SK-N-DZ (cell line): ENCODE results near the gene EML1.

Source experiments
- DNase-seq: peaks from one replicate; pipeline ENCODE4 v3.0.0-alpha.2; 2015; ENCODE audit warnings: low spot score

The EML1 gene

GRCh38 chr14:99803106-99803775 is 10.0 kb downstream of the EML1 start:
- no peak for DNase-seq

GRCh38 chr14:99803803-99804202 is 10.6 kb downstream of the EML1 start:
- peak; percentile 65 for DNase-seq

- no peak for DNase-seq
Measured at GRCh38 chr14:99805757-99806439, 12.7 kb downstream of the EML1 start.

- no peak for DNase-seq
Measured at GRCh38 chr14:99806836-99807235, 13.6 kb downstream of the EML1 start.

GRCh38 chr14:99807413-99808153 is 14.4 kb downstream of the EML1 start:
- no peak for DNase-seq

GRCh38 chr14:99808154-99808505 is 14.9 kb downstream of the EML1 start:
- no peak for DNase-seq

- DNase-seq = no peak
Measured at GRCh38 chr14:99808515-99808914, 15.3 kb downstream of the EML1 start.

- DNase-seq = no peak
Measured at GRCh38 chr14:99809360-99809759, 16.1 kb downstream of the EML1 start.

- DNase-seq = no peak
Measured at GRCh38 chr14:99809859-99810558, 16.8 kb downstream of the EML1 start.

GRCh38 chr14:99810559-99810874 is 17.3 kb downstream of the EML1 start:
- no peak for DNase-seq

GRCh38 chr14:99812096-99812750 is 19.0 kb downstream of the EML1 start:
- DNase-seq = no peak

GRCh38 chr14:99812892-99813291 is 19.7 kb downstream of the EML1 start:
- DNase-seq = no peak

GRCh38 chr14:99815696-99816095 is 22.5 kb downstream of the EML1 start:
- DNase-seq = no peak

GRCh38 chr14:99816217-99816616 is 23.0 kb downstream of the EML1 start:
- DNase-seq = no peak

GRCh38 chr14:99816642-99817041 is 23.4 kb downstream of the EML1 start:
- DNase-seq = no peak

GRCh38 chr14:99817331-99817730 is 24.1 kb downstream of the EML1 start:
- DNase-seq = no peak

GRCh38 chr14:99818503-99819036 is 25.4 kb downstream of the EML1 start:
- no peak for DNase-seq

- peak; percentile 22 for DNase-seq
Measured at GRCh38 chr14:99819514-99819913, 26.3 kb downstream of the EML1 start.

- no peak for DNase-seq
Measured at GRCh38 chr14:99820702-99821331, 27.6 kb downstream of the EML1 start.

- peak; percentile 62 for DNase-seq
Measured at GRCh38 chr14:99821519-99822508, 28.6 kb downstream of the EML1 start.
